ENCODE measurements around the gene TBXAS1. TPM values are rescaled to one million over a fixed set of nuclear protein-coding genes. Genes with fewer than 3 reads are reported as not detected.

TBXAS1 gene
- total and polyA plus RNA-seq, 2 donors from 2014 or later, result 14.2 to 33.6 TPM

DNA sequence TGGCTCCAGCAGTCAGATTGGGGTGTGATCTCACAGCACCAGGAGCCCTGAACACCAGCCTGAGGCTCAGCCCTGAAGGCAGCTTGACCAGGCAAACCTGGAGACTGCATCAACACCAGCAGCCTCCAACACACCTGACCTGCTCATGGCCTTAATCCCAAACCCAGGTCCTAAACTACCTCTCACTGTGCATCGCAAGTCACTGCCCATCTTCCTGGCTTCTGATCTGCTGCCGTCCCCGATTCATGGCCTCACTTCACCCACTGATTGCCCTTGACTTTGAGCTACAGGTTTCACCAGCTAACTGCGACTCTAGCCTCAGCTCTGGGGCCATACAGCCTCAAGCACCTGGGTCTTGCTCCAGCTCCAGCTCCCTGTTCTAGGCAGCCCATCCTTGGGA, 184.6 kb downstream of the TBXAS1 start:
- DNase-seq (peak in 1 of 5 donors; percentile 11), FAIRE-seq (no peak)
- H3K27ac ChIP-seq (ENCODE audit: low read depth in 2 of 2, low read length in 2 of 2), result no peak overlapping the region
- H3K9me3 ChIP-seq (ENCODE audit: control insufficient read depth in 2 of 3, insufficient read depth in 1 of 3, low read length in 3 of 3), result no peaks in the 10 kb centered on the region
- H3K4me1 ChIP-seq (ENCODE audit: control insufficient read depth in 2 of 3, insufficient read depth in 2 of 3, low read depth in 1 of 3, low read length in 3 of 3), result no peaks in the 10 kb centered on the region
- no peak overlapping the region for H3K4me3 ChIP-seq (ENCODE audit: low read length in 3 of 3)
- intact Hi-C loops (cut with DNase I), result no loop called here
- no peak overlapping the region for H3K9ac ChIP-seq (ENCODE audit: low read length in 3 of 3)
- no peaks in the 10 kb centered on the region for H3K27me3 ChIP-seq (ENCODE audit: control insufficient read depth, insufficient read depth, low read length)
- H3K36me3 ChIP-seq (ENCODE audit: control insufficient read depth in 2 of 3, insufficient read depth in 3 of 3, low read length in 3 of 3), result no peaks in the 10 kb centered on the region
- TF ChIP-seq, protein P1, sequence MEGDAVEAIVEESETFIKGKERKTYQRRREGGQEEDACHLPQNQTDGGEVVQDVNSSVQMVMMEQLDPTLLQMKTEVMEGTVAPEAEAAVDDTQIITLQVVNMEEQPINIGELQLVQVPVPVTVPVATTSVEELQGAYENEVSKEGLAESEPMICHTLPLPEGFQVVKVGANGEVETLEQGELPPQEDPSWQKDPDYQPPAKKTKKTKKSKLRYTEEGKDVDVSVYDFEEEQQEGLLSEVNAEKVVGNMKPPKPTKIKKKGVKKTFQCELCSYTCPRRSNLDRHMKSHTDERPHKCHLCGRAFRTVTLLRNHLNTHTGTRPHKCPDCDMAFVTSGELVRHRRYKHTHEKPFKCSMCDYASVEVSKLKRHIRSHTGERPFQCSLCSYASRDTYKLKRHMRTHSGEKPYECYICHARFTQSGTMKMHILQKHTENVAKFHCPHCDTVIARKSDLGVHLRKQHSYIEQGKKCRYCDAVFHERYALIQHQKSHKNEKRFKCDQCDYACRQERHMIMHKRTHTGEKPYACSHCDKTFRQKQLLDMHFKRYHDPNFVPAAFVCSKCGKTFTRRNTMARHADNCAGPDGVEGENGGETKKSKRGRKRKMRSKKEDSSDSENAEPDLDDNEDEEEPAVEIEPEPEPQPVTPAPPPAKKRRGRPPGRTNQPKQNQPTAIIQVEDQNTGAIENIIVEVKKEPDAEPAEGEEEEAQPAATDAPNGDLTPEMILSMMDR (IDR thresholded peaks at IDR 0.05; ENCODE audit: borderline replicate concordance, extremely low read depth, insufficient read depth), result no peak

- H3K9me3 ChIP-seq (ENCODE audit: control insufficient read depth in 2 of 3, insufficient read depth in 1 of 3, low read length in 3 of 3), result no peaks in the 10 kb centered on the region
- no peaks in the 10 kb centered on the region for H3K36me3 ChIP-seq (ENCODE audit: control insufficient read depth in 2 of 3, insufficient read depth in 3 of 3, low read length in 3 of 3)
- H3K27ac ChIP-seq (ENCODE audit: low read depth in 2 of 2, low read length in 2 of 2), result no peak overlapping the region
- no peaks in the 10 kb centered on the region for H3K27me3 ChIP-seq (ENCODE audit: control insufficient read depth, insufficient read depth, low read length)
- intact Hi-C loops (cut with DNase I), result no loop called here
- TF ChIP-seq, protein P1 (IDR thresholded peaks at IDR 0.05; ENCODE audit: borderline replicate concordance, extremely low read depth, insufficient read depth), result no peak
- FAIRE-seq (no peak), DNase-seq (peak in 1 of 5 donors; percentile 10)
- H3K4me1 ChIP-seq (ENCODE audit: control insufficient read depth in 2 of 3, insufficient read depth in 2 of 3, low read depth in 1 of 3, low read length in 3 of 3), result no peaks in the 10 kb centered on the region
- H3K4me3 ChIP-seq (ENCODE audit: low read length in 3 of 3), result no peak overlapping the region
- no peak overlapping the region for H3K9ac ChIP-seq (ENCODE audit: low read length in 3 of 3)
These were observed 185.1 kb downstream of the TBXAS1 start for GRCh38 chr7:140014123-140014522.

- no peak for DNase-seq
- TF ChIP-seq, protein P1 (IDR thresholded peaks at IDR 0.05; ENCODE audit: borderline replicate concordance, extremely low read depth, insufficient read depth), result no peak
- Histone ChIP-seq H3K36me3 (ENCODE audit: control insufficient read depth in 2 of 3, insufficient read depth in 3 of 3, low read length in 3 of 3) (no peaks in the 10 kb centered on the region), H3K4me3 (ENCODE audit: low read length in 3 of 3) (no peak overlapping the region), H3K9ac (ENCODE audit: low read length in 3 of 3) (no peak overlapping the region), H3K9me3 (ENCODE audit: control insufficient read depth in 2 of 3, insufficient read depth in 1 of 3, low read length in 3 of 3) (no peaks in the 10 kb centered on the region), H3K27me3 (ENCODE audit: control insufficient read depth, insufficient read depth, low read length) (no peaks in the 10 kb centered on the region), H3K4me1 (ENCODE audit: control insufficient read depth in 2 of 3, insufficient read depth in 2 of 3, low read depth in 1 of 3, low read length in 3 of 3) (no peaks in the 10 kb centered on the region), H3K27ac (ENCODE audit: low read depth in 2 of 2, low read length in 2 of 2) (no peak overlapping the region)
- intact Hi-C loops (cut with DNase I), result no loop called here
- no peak for FAIRE-seq
These were observed 186.5 kb downstream of the TBXAS1 start for GRCh38 chr7:140015471-140015970.

DNA sequence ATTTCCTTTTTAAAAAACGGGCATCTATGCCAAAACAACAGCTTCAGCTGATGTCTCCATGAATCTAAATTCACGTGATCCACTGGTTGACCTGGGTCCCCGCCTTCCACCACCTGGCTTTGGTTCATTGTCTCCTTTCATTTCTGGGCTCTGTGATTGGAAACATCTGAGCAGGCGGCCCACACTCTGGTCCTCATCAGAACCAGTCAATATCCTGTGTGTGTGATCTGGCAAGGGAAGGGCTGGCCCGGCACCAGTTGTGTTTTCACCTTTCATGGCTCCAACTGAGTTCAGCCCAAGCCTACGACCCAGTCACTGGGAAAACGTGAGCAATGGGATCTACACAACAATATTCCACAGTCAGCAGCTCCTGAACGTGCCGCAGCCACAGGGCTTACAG, 187.5 kb downstream of the TBXAS1 start:
- Histone ChIP-seq H3K36me3 (ENCODE audit: control insufficient read depth in 2 of 3, insufficient read depth in 3 of 3, low read length in 3 of 3) (no peaks in the 10 kb centered on the region), H3K9me3 (ENCODE audit: control insufficient read depth in 2 of 3, insufficient read depth in 1 of 3, low read length in 3 of 3) (no peaks in the 10 kb centered on the region), H3K27ac (ENCODE audit: low read depth in 2 of 2, low read length in 2 of 2) (no peak overlapping the region), H3K4me3 (ENCODE audit: low read length in 3 of 3) (no peak overlapping the region), H3K9ac (ENCODE audit: low read length in 3 of 3) (no peak overlapping the region), H3K4me1 (ENCODE audit: control insufficient read depth in 2 of 3, insufficient read depth in 2 of 3, low read depth in 1 of 3, low read length in 3 of 3) (no peaks in the 10 kb centered on the region), H3K27me3 (ENCODE audit: control insufficient read depth, insufficient read depth, low read length) (no peaks in the 10 kb centered on the region)
- intact Hi-C loops (cut with DNase I), result no loop called here
- FAIRE-seq (no peak), DNase-seq (no peak)
- TF ChIP-seq, protein P1 (IDR thresholded peaks at IDR 0.05; ENCODE audit: borderline replicate concordance, extremely low read depth, insufficient read depth), result no peak

All from kidney (tissue), 14 donors.